Fibroblast of lung (primary cell): Measurements from ENCODE around the gene EXO1. TPM values are rescaled to one million over a fixed set of nuclear protein-coding genes. Genes with fewer than 3 reads are reported as not detected.
A peak's percentile ranks its signal among the peaks of the same experiment; 100 is the strongest.

ENCODE experiments used
- DNase-seq, 2 donors: peaks; one replicate each; pipeline versions ENCODE4 v3.0.0 to v3.0.0-alpha.2; 2010; ENCODE audit warnings: low read depth in 2 of 2
- H2AFZ ChIP-seq: 2 replicates; pipeline ENCODE4 v1.5.1; 2012; ENCODE audit warnings: low read length, control low read depth, inconsistent platforms
- H3K27ac ChIP-seq: 2 replicates; pipeline ENCODE4 v1.5.1; 2011; ENCODE audit warnings: low read length, control low read depth; ENCODE audit not compliant: insufficient read depth
- H3K27me3 ChIP-seq: 2 replicates; pipeline ENCODE4 v1.5.1; 2011; ENCODE audit warnings: mild to moderate bottlenecking, low read length; ENCODE audit not compliant: control insufficient read depth, insufficient read depth
- H3K36me3 ChIP-seq: 2 replicates; pipeline ENCODE4 v1.5.1; 2011; ENCODE audit warnings: low read length; ENCODE audit not compliant: control insufficient read depth, insufficient read depth
- H3K4me1 ChIP-seq: 2 replicates; pipeline ENCODE4 v1.5.1; 2011; ENCODE audit warnings: low read length; ENCODE audit not compliant: control insufficient read depth, insufficient read depth; ENCODE audit errors: extremely low read depth
- H3K4me2 ChIP-seq: 2 replicates; pipeline ENCODE4 v1.5.1; 2011; ENCODE audit warnings: low read length, control low read depth; ENCODE audit not compliant: insufficient read depth; ENCODE audit errors: extremely low read depth
- H3K4me3 ChIP-seq, 4 experiments: fragments of 200-600 bp in 1 of 4; sonication (generic) in 1 of 4; replicated peaks in 1 of 4; 2 replicates each; pipeline ENCODE4 v1.5.1; 2011 to 2016; ENCODE audit warnings: low read length in 4 of 4, low read depth in 3 of 4, mild to moderate bottlenecking in 3 of 4, control low read depth in 2 of 4, inconsistent platforms in 1 of 4, mixed read lengths in 1 of 4; ENCODE audit not compliant: insufficient read depth in 1 of 4; ENCODE audit errors: control extremely low read depth in 1 of 4
- H3K79me2 ChIP-seq: 2 replicates; pipeline ENCODE4 v1.5.1; 2012; ENCODE audit warnings: mild to moderate bottlenecking, low read length, inconsistent platforms; ENCODE audit not compliant: control insufficient read depth, insufficient read depth
- H3K9ac ChIP-seq: 2 replicates; pipeline ENCODE4 v1.5.1; 2011; ENCODE audit warnings: mild to moderate bottlenecking, low read length, control low read depth; ENCODE audit not compliant: insufficient read depth
- H3K9me3 ChIP-seq: 2 replicates; pipeline ENCODE4 v1.5.1; 2012; ENCODE audit warnings: low read depth, low read length; ENCODE audit not compliant: control insufficient read depth, insufficient read depth
- H4K20me1 ChIP-seq: 2 replicates; pipeline ENCODE4 v1.5.1; 2011; ENCODE audit warnings: low read length; ENCODE audit not compliant: control insufficient read depth, insufficient read depth; ENCODE audit errors: extremely low read depth
- CTCF ChIP-seq, 2 donors: IDR thresholded peaks in 1 of 2; conservative IDR thresholded peaks in 1 of 2; 1 replicate in 1 of 2; 2 replicates in 1 of 2; pipeline ENCODE4 v1.5.1; 2011 to 2012; ENCODE audit warnings: low read length in 2 of 2, control low read depth in 1 of 2, inconsistent platforms in 1 of 2, low read depth in 1 of 2, mild to moderate bottlenecking in 1 of 2
- EZH2 ChIP-seq: IDR thresholded peaks from 2 replicates; pipeline ENCODE4 v1.5.1; 2012; ENCODE audit warnings: low read length, control low read depth, mild to moderate bottlenecking; ENCODE audit errors: missing control alignments
- polyA plus RNA-seq, 2 donors: library from polyadenylated mRNA; depleted of rRNA in 1 of 2; stranded (reverse) in 1 of 2; unstranded in 1 of 2; fragments of >200 nt; gene quantifications; 2 replicates each; pipeline ENCODE4 v1.2.1, GENCODE V29; 2011 to 2012; ENCODE audit warnings: missing spikeins in 1 of 2
- total RNA-seq: library from RNA; depleted of rRNA; stranded (reverse); fragments of >200 nt; gene quantifications from 2 replicates; pipeline ENCODE4 v1.2.1, GENCODE V29; 2014

The EXO1 gene
- total and polyA plus RNA-seq, 2 donors (not counting 1 experiment from before 2014, with no cell fraction given) = 3.0 to 7.2 TPM

- Histone ChIP-seq H3K4me1 (no peaks in the 10 kb centered on the region), H3K27ac (no peak overlapping the region), H2AFZ (peak overlapping the region; percentile 39), H3K4me3 (no peak overlapping the region), H3K9me3 (no peaks in the 10 kb centered on the region), H3K36me3 (no peaks in the 10 kb centered on the region), H3K79me2 (no peaks in the 10 kb centered on the region), H3K4me2 (no peak overlapping the region), H3K9ac (no peak overlapping the region), H3K27me3 (no peaks in the 10 kb centered on the region), H4K20me1 (no peaks in the 10 kb centered on the region)
- TF ChIP-seq EZH2 = no peak
- TF ChIP-seq CTCF (conservative IDR thresholded peaks at IDR 0.05 in 1 of 2, IDR thresholded peaks at IDR 0.05 in 1 of 2; ENCODE audit: low read depth in 1 of 2, low read length in 2 of 2) = no peak
- no peak for DNase-seq
These were observed 35.2 kb downstream of the EXO1 start for GRCh38 chr1:241883159-241883558.

- no peaks in the 10 kb centered on the region for H3K9me3 ChIP-seq
- H4K20me1 ChIP-seq = no peaks in the 10 kb centered on the region
- H3K79me2 ChIP-seq = no peaks in the 10 kb centered on the region
- no peak overlapping the region for H3K27ac ChIP-seq
- H2AFZ ChIP-seq = no peak overlapping the region
- peak; percentile 38 to 64 for DNase-seq
- H3K4me3 ChIP-seq = no peak overlapping the region
- peaks cover 2% of the 10 kb centered on the region for H3K36me3 ChIP-seq
- no peaks in the 10 kb centered on the region for H3K4me1 ChIP-seq
- TF ChIP-seq EZH2 = no peak
- TF ChIP-seq CTCF (conservative IDR thresholded peaks at IDR 0.05 in 1 of 2, IDR thresholded peaks at IDR 0.05 in 1 of 2; ENCODE audit: low read depth in 1 of 2, low read length in 2 of 2) = no peak
- H3K27me3 ChIP-seq = no peaks in the 10 kb centered on the region
- no peak overlapping the region for H3K9ac ChIP-seq
- peak overlapping the region; percentile 25 for H3K4me2 ChIP-seq
These were observed 40.2 kb downstream of the EXO1 start for GRCh38 chr1:241888232-241888631.

- no peaks in the 10 kb centered on the region for H3K79me2 ChIP-seq
- no peak overlapping the region for H2AFZ ChIP-seq
- no peaks in the 10 kb centered on the region for H3K4me1 ChIP-seq
- H3K4me3 ChIP-seq = no peak overlapping the region
- no peaks in the 10 kb centered on the region for H3K27me3 ChIP-seq
- H4K20me1 ChIP-seq = no peaks in the 10 kb centered on the region
- no peak overlapping the region for H3K4me2 ChIP-seq
- no peak overlapping the region for H3K27ac ChIP-seq
- H3K36me3 ChIP-seq = peaks cover 2% of the 10 kb centered on the region
- TF ChIP-seq CTCF (conservative IDR thresholded peaks at IDR 0.05 in 1 of 2, IDR thresholded peaks at IDR 0.05 in 1 of 2; ENCODE audit: low read depth in 1 of 2, low read length in 2 of 2) (no peak), EZH2 (no peak)
- H3K9ac ChIP-seq = no peak overlapping the region
- H3K9me3 ChIP-seq = no peaks in the 10 kb centered on the region
- no peak for DNase-seq
These were observed 43.3 kb downstream of the EXO1 start for GRCh38 chr1:241891296-241891695.
